Epithelial cell of esophagus (primary cell): ENCODE data around the gene ANAPC15.
A peak's percentile ranks its signal among the peaks of the same experiment; 100 is the strongest.
"Not testable (repeated sequence)": the region's sequence is repeated elsewhere in the genome, so short reads cannot be mapped to it uniquely, and the experiment has no call there.

Source experiments
- DNase-seq: peaks from one replicate; pipeline ENCODE4 v3.0.0; 2010; ENCODE audit warnings: low read depth
- H3K4me3 ChIP-seq: 2 replicates; pipeline ENCODE4 v1.5.1; 2011; ENCODE audit warnings: mild to moderate bottlenecking, low read length, control low read depth
- TF ChIP-seq, protein P1 (sequence below): IDR thresholded peaks from 2 replicates; pipeline ENCODE4 v1.5.1; 2011; ENCODE audit warnings: low read depth, mild to moderate bottlenecking, low read length, control low read depth, inconsistent platforms; ENCODE audit not compliant: insufficient read depth; ENCODE audit errors: missing control alignments

The ANAPC15 gene

DNA sequence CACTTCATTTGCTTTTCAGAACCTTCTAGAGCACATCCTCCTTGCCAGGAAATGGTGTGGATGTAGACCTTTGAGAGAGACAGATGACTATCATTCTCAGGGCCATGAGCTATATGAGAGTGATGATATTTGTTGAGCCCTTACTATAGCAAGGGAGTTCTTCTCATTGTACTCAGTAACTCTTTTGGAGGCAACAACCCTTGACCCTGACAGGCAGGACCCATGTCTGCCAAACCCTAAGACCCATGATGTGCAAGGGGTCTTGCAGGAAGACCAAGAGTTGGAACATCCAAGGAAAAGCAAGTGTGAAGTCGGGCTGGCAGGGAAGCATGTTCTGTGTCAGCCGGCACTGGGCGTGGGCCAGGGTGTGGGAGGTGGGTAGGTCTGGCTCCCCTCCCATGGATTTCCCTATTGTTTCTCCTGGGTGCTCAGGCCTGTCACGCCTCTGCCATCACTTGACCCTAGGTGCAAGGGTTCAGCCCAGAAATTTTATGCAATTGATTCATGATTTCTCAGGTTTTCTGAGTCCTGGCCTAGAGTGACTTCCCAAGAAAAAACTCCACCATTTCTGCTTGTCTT is 24.3 kb upstream of the ANAPC15 start:
- H3K4me3 ChIP-seq = no peak overlapping the region
- DNase-seq = peak; percentile 66
- TF ChIP-seq, protein P1, sequence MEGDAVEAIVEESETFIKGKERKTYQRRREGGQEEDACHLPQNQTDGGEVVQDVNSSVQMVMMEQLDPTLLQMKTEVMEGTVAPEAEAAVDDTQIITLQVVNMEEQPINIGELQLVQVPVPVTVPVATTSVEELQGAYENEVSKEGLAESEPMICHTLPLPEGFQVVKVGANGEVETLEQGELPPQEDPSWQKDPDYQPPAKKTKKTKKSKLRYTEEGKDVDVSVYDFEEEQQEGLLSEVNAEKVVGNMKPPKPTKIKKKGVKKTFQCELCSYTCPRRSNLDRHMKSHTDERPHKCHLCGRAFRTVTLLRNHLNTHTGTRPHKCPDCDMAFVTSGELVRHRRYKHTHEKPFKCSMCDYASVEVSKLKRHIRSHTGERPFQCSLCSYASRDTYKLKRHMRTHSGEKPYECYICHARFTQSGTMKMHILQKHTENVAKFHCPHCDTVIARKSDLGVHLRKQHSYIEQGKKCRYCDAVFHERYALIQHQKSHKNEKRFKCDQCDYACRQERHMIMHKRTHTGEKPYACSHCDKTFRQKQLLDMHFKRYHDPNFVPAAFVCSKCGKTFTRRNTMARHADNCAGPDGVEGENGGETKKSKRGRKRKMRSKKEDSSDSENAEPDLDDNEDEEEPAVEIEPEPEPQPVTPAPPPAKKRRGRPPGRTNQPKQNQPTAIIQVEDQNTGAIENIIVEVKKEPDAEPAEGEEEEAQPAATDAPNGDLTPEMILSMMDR = no peak

DNA sequence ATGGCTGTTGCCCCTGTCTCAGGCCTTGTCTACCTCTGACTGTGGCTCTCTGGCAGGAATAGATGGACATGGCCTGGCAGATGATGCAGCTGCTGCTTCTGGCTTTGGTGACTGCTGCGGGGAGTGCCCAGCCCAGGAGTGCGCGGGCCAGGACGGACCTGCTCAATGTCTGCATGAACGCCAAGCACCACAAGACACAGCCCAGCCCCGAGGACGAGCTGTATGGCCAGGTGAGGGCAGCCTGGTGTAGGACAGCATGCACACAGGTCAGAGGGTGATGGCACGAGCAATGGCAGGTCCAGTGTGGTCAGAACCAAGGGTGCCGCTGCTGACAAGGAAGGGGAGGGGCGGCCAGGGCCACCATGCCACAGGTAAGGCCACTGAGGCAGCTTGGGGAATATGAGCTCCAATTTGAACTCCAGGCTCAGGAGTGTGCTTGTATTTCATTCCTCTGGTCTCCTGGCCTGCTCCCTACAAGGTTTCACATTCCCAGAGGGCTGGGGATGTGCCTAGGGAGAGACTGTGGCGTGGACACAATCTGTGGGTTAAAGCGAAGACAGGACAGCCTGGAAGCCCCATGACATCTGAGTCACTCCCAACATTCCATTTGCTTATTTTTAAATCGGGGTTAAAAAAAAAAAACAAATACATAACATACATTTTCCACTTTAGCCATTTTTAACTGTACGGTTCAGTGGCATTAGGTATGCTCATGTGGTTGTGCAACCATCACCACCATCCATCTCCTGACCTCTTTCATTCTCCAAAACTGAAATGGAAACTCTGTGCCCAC is 23.6 kb upstream of the ANAPC15 start:
- no peak for DNase-seq
- TF ChIP-seq, protein P1 = no peak
- H3K4me3 ChIP-seq = no peak overlapping the region

DNA sequence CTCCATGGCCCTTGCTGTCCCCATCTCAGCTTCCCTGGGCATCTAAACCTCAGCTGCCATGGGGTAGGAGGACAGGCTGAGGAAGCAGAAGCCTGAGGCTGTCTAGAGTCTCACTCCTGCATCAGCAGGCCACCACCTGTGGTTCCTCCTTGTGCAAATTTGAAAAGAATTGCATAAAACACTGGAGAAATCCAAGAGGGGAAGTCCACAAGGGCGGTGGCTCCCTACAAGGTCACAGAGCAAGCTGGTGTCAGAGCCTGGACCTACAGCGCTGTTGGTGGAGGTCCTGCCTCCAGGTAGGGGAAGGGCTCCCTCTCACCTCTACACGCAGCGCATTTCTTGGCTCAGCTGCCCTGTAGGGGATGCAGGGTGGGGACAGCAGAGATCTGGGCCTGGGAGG is 23.0 kb upstream of the ANAPC15 start, which contains the start of gene FOLR3:
FOLR3 (plus strand) TSS at position 253 of the 400 bp plus-strand sequence. CDS start 228 bp downstream, outside the sequence.
- DNase-seq, H3K4me3 ChIP-seq: not testable (repeated sequence)

GRCh38 chr11:72132646-72133045 is 20.2 kb upstream of the ANAPC15 start:
- DNase-seq = no peak
- no peak overlapping the region for H3K4me3 ChIP-seq
- TF ChIP-seq, protein P1 = no peak

DNA sequence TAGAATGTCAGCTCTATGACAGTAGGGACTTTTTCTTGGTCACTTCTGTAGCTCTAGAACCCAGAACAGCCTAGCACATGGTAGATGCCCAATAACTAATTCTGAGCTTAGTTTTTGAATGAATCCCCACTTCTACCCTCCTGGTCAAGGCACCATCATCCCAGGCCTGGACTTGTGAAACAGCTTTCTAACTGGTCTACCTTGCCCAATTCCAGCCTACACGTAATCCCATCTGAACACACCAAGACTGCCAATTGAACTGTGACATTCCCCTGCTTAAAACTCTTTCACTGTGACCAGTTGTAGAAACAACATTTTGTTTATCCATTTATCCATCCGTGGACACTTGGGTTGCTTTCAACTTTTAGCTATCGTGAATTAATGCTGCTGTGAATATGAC is 16.9 kb upstream of the ANAPC15 start:
- no peak for DNase-seq
- H3K4me3 ChIP-seq = no peak overlapping the region
- TF ChIP-seq, protein P1 = no peak

- TF ChIP-seq, protein P1 = no peak
- H3K4me3 ChIP-seq = no peak overlapping the region
- no peak for DNase-seq
Measured at GRCh38 chr11:72127923-72128322, 15.4 kb upstream of the ANAPC15 start.

DNA sequence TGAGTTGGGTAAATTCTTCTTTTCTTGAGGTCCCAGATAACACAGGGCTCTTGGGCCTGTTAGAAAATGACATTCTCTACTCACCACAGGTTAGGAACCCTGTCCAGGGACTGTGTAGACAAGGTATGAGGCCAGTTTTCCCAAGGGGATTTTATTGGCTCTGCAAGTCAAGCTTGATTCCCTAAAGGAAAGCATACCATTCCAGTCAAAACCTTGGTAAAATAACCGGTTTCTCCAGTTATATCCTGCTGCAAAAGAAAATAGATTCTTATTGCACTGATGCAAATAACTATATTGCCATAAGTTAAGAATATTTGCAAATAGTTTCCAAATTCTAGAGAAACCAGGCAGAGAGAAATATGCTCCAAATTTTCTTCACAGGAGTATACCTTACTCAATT is 13.5 kb upstream of the ANAPC15 start:
- TF ChIP-seq, protein P1 = no peak
- DNase-seq = no peak
- H3K4me3 ChIP-seq = no peak overlapping the region
